HepG2 (cell line): ENCODE data around the gene CISD1. TPM values are rescaled to one million over a fixed set of nuclear protein-coding genes. Genes with fewer than 3 reads are reported as not detected.

Experiments used
- CBX2 ChIP-seq, 2 experiments: fragments of 200-600 bp in 1 of 2; sonication (generic); formaldehyde crosslinking in 1 of 2; IDR thresholded peaks; 2 replicates each; pipeline versions ENCODE4 v1.7.0 to v1.8.1; 2018 to 2022; ENCODE audit warnings: low read depth in 2 of 2, low read length in 1 of 2, mild to moderate bottlenecking in 1 of 2, missing genetic modification reagents in 1 of 2
- GABPB1 ChIP-seq: IDR thresholded peaks from 2 replicates; pipeline ENCODE4 v1.6.1; 2016; ENCODE audit warnings: mild to moderate bottlenecking, missing genetic modification reagents, moderate library complexity, missing compliant biosample characterization
- NFYC ChIP-seq: IDR thresholded peaks from 2 replicates; pipeline ENCODE4 v1.6.1; 2016; ENCODE audit warnings: missing genetic modification reagents, missing compliant biosample characterization
- polyA plus RNA-seq, 8 experiments: library from polyadenylated mRNA; depleted of rRNA in 3 of 8; stranded (reverse) in 7 of 8; unstranded in 1 of 8; fragments of >200 nt; fragmentation: Illumina TruSeq in 4 of 8; extraction: Trizol in 4 of 8; gene quantifications; 2 replicates each; pipeline versions ENCODE4 v1.2.1 to v1.2.3, GENCODE V29; 2011 to 2016; ENCODE audit warnings: low read depth in 4 of 8, missing spikeins in 1 of 8, mixed read lengths in 1 of 8; ENCODE audit not compliant: insufficient read depth in 1 of 8
- total RNA-seq, 5 experiments: library from RNA; depleted of rRNA; stranded (reverse); fragments of >200 nt; fragmentation: Illumina TruSeq; extraction: Trizol; gene quantifications; 2 replicates each; pipeline ENCODE4 v1.2.3, GENCODE V29; 2016; ENCODE audit warnings: low read depth in 1 of 5
- TF ChIP-seq, protein P1 (sequence below): sonication (generic); formaldehyde crosslinking; IDR thresholded peaks from 2 replicates; pipeline ENCODE4 v1.8.0; 2022; ENCODE audit warnings: missing genetic modification reagents, mild to moderate bottlenecking, borderline replicate concordance
- TF ChIP-seq, protein P2 (sequence below): sonication (generic); formaldehyde crosslinking; IDR thresholded peaks from 2 replicates; pipeline ENCODE4 v1.4.0; 2020; ENCODE audit warnings: missing genetic modification reagents, low read depth, mild to moderate bottlenecking, borderline replicate concordance
- TF ChIP-seq, protein P3 (sequence below): sonication (generic); formaldehyde crosslinking; IDR thresholded peaks from 2 replicates; pipeline ENCODE4 v1.4.0; 2020; ENCODE audit warnings: mild to moderate bottlenecking, missing genetic modification reagents
- TF ChIP-seq, protein P4 (sequence below): sonication (generic); formaldehyde crosslinking; IDR thresholded peaks from one replicate; pipeline ENCODE4 v1.5.1; 2020; ENCODE audit warnings: mild to moderate bottlenecking, missing genetic modification reagents; ENCODE audit errors: not compliant biosample characterization

CISD1 gene
- total and polyA plus RNA-seq, 2 of the 13 experiments (the other 11 are each of a cell fraction or from before 2014, with no cell fraction given), result 63.4 to 78.9 TPM

DNA sequence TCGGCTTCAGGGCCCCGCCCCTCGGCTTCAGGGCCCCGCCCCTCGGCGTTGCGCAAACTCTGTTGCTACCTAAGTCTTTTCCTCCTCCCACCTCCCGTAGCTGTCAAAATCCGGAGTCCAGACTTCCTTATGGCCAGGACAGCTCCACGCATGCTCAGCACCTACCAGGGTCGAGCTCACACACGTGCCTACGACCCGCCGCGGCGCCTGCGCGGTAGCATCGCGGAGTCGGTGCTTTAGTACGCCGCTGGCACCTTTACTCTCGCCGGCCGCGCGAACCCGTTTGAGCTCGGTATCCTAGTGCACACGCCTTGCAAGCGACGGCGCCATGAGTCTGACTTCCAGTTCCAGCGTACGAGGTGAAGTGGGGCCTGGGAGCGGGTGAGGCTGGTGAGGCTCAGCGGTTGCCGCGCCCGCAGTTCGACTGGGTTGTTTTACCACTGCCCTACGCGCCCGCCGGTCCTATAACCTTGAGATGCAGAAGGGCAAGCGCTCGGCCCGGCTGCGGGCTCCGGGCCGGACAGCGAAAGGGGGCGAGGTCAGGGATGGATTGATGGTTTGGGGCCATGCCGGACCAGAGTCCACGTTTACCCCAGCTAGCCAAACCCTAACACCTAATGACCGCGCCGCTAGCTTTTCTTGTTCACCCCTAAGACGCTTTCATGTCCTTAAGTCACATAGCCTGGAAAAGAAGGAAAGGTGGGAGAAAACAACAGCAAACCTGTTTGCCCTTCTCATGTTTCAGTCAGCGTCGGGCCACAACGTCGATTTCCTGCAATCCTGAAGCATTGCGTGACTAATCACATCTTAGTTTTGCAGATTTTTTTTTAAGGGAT lies at the start of gene CISD1 (continued):
- TF ChIP-seq, protein P1, sequence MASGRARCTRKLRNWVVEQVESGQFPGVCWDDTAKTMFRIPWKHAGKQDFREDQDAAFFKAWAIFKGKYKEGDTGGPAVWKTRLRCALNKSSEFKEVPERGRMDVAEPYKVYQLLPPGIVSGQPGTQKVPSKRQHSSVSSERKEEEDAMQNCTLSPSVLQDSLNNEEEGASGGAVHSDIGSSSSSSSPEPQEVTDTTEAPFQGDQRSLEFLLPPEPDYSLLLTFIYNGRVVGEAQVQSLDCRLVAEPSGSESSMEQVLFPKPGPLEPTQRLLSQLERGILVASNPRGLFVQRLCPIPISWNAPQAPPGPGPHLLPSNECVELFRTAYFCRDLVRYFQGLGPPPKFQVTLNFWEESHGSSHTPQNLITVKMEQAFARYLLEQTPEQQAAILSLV, result peak; percentile 91; the same call in 1 of the 2 replicates
- TF ChIP-seq, protein P2, sequence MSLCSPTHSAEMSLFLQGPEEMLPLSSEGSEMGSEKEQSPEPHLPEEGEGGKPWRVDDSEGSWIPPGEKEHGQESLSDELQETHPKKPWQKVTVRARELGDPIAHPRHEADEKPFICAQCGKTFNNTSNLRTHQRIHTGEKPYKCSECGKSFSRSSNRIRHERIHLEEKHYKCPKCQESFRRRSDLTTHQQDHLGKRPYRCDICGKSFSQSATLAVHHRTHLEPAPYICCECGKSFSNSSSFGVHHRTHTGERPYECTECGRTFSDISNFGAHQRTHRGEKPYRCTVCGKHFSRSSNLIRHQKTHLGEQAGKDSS, result no peak
- TF ChIP-seq GABPB1 (peak; percentile 83), CBX2 (IDR thresholded peaks at IDR 0.05; ENCODE audit: low read depth, low read length) (no peak), CBX2 (CRISPR knock-in tag; IDR thresholded peaks at IDR 0.05; ENCODE audit: low read depth) (peak; percentile 55; the same call in 1 of the 2 replicates), NFYC (CRISPR knock-in tag) (peak; percentile 49; the same call in 1 of the 2 replicates)
- TF ChIP-seq, protein P3, sequence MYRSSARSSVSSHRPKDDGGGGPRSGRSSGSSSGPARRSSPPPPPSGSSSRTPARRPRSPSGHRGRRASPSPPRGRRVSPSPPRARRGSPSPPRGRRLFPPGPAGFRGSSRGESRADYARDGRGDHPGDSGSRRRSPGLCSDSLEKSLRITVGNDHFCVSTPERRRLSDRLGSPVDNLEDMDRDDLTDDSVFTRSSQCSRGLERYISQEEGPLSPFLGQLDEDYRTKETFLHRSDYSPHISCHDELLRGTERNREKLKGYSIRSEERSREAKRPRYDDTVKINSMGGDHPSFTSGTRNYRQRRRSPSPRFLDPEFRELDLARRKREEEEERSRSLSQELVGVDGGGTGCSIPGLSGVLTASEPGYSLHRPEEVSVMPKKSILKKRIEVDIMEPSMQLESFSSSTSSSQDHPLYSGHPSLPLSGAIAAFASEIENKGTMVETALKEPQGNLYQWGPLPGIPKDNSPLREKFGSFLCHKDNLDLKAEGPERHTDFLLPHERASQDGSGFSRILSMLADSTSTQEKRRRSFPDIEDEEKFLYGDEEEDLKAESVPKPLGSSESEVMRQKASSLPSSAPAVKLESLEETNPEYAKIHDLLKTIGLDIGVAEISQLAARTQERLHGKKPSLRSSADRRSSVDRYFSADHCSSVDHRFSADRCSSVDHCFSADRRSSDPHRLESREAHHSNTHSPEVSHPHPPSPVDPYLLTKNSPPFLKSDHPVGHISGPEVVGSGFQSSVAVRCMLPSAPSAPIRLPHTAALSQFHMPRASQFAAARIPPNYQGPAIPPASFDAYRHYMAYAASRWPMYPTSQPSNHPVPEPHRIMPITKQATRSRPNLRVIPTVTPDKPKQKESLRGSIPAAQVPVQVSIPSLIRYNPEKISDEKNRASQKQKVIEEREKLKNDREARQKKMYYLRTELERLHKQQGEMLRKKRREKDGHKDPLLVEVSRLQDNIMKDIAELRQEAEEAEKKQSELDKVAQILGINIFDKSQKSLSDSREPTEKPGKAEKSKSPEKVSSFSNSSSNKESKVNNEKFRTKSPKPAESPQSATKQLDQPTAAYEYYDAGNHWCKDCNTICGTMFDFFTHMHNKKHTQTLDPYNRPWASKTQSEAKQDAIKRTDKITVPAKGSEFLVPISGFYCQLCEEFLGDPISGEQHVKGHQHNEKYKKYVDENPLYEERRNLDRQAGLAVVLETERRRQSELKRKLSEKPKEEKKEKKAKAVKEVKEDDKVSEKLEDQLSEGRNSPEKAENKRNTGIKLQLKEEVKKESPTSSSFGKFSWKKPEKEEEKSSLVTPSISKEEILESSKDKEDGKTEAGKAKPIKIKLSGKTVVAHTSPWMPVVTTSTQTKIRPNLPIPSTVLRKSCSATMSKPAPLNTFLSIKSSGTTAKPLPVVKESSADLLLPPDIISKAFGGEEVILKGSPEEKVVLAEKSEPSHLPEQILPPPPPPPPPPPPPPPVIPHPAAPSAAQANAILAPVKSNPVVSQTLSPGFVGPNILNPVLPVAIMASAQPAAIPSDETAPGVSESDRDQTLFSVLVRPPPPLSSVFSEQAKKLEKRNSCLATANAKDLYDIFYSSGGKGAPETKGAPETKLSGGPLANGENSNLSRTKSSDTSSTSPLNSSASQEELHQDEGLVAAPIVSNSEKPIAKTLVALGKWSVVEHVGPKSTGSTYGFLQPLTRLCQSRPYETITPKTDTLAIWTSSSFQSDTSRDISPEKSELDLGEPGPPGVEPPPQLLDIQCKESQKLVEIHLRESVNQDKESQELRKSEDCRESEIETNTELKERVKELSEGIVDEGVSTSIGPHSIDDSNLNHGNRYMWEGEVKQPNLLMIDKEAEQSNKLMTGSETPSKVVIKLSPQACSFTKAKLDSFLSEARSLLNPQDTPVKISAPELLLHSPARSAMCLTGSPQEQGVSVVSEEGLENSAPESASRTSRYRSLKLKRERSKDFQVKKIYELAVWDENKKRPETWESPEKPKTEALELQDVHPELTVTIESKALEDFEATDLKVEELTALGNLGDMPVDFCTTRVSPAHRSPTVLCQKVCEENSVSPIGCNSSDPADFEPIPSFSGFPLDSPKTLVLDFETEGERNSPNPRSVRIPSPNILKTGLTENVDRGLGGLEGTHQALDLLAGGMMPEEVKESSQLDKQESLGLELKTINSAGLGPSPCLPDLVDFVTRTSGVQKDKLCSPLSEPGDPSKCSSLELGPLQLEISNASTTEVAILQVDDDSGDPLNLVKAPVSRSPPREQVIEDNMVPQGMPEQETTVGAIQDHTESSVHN, result peak; percentile 53; the same call in 1 of the 2 replicates
- TF ChIP-seq, protein P4, sequence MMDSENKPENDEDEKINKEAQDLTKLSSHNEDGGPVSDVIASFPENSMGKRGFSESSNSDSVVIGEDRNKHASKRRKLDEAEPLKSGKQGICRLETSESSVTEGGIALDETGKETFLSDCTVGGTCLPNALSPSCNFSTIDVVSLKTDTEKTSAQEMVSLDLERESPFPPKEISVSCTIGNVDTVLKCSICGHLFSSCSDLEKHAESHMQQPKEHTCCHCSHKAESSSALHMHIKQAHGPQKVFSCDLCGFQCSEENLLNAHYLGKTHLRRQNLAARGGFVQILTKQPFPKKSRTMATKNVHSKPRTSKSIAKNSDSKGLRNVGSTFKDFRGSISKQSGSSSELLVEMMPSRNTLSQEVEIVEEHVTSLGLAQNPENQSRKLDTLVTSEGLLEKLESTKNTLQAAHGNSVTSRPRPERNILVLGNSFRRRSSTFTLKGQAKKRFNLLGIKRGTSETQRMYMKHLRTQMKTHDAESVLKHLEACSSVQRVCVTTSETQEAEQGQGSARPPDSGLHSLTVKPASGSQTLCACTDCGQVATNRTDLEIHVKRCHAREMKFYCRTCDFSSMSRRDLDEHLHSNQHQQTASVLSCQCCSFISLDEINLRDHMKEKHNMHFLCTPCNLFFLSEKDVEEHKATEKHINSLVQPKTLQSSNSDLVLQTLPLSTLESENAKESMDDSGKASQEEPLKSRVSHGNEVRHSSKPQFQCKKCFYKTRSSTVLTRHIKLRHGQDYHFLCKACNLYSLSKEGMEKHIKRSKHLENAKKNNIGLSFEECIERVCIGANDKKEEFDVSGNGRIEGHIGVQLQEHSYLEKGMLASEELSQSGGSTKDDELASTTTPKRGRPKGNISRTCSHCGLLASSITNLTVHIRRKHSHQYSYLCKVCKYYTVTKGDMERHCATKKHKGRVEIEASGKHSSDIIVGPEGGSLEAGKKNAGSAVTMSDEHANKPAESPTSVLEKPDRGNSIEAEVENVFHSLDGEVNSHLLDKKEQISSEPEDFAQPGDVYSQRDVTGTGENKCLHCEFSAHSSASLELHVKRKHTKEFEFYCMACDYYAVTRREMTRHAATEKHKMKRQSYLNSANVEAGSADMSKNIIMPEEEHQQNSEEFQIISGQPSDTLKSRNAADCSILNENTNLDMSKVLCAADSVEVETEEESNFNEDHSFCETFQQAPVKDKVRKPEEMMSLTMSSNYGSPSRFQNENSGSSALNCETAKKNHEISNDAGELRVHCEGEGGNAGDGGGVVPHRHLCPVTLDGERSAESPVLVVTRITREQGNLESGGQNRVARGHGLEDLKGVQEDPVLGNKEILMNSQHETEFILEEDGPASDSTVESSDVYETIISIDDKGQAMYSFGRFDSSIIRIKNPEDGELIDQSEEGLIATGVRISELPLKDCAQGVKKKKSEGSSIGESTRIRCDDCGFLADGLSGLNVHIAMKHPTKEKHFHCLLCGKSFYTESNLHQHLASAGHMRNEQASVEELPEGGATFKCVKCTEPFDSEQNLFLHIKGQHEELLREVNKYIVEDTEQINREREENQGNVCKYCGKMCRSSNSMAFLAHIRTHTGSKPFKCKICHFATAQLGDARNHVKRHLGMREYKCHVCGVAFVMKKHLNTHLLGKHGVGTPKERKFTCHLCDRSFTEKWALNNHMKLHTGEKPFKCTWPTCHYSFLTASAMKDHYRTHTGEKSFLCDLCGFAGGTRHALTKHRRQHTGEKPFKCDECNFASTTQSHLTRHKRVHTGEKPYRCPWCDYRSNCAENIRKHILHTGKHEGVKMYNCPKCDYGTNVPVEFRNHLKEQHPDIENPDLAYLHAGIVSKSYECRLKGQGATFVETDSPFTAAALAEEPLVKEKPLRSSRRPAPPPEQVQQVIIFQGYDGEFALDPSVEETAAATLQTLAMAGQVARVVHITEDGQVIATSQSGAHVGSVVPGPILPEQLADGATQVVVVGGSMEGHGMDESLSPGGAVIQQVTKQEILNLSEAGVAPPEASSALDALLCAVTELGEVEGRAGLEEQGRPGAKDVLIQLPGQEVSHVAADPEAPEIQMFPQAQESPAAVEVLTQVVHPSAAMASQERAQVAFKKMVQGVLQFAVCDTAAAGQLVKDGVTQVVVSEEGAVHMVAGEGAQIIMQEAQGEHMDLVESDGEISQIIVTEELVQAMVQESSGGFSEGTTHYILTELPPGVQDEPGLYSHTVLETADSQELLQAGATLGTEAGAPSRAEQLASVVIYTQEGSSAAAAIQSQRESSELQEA (CRISPR knock-in tag), result peak; percentile 97
